ENCODE results near the gene TEP1.
"Not testable (repeated sequence)": the region's sequence is repeated elsewhere in the genome, so short reads cannot be mapped to it uniquely, and the experiment has no call there.

Gene TEP1

GRCh38 chr14:20412876-20413743, at the start of gene TEP1:
Gene TEP1 (minus strand): TSS chr14:20413501. CDS start chr14:20408439, 5,062 bp downstream.
- DNase-seq (ENCODE audit: low read depth) = peak; percentile 51
- H3K4me3 ChIP-seq (ENCODE audit: low read depth, low read length) = peak within 1 kb of the TSS; percentile 78

GRCh38 chr14:20461225-20462141, 48.2 kb upstream of the TEP1 start, which contains the start of gene PIP4P1:
Gene PIP4P1 (minus strand): TSS chr14:20461434. CDS start chr14:20461325, 109 bp downstream.
- DNase-seq (ENCODE audit: low read depth) = peak; percentile 100
- peak within 1 kb of the TSS; percentile 82 for H3K4me3 ChIP-seq (ENCODE audit: low read depth, low read length)

- no peak for DNase-seq (ENCODE audit: low read depth)
- peak overlapping the region; percentile 82 for H3K4me3 ChIP-seq (ENCODE audit: low read depth, low read length)
Measured at GRCh38 chr14:20460458-20461224, 47.3 kb upstream of the TEP1 start.

DNA sequence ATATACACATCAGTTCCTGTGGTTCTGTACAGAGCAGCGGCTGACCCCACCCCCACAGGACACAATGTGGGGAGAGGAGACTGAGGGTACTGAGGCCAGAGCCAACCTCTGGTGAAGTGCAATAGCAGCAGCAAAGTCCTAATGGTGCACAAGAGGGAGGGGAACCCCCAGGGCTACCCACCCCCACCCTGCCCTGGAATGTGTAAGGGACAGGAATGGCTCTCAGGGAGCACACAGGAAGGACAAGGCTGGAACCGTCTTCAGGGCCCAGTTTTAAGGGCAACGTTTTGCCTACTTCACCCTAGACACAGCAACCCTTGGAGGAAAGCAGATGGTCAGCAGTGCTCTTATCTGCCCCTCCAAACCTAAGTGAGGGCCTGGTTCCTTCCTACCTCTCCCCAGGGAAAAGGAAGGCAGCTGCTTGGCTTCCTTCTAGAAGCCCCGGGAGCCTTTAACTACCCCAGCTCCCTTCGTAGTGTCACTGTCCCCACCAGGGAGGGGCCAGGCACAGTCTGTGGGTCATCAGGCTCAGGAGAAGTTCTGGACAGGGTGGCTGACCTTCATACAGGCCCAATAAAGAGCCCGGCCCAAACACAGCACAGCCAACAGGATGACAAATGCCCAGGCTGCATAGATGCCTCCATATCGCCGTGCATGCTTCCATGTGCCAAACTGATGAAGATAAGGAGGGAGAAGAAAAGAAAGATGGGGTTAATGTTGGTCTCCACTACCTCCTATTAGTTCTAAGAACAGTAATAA, 44.9 kb upstream of the TEP1 start:
- no peak for DNase-seq (ENCODE audit: low read depth)
- H3K4me3 ChIP-seq (ENCODE audit: low read depth, low read length) = no peak overlapping the region

- DNase-seq (ENCODE audit: low read depth) = no peak
- H3K4me3 ChIP-seq (ENCODE audit: low read depth, low read length) = no peak overlapping the region
Measured at GRCh38 chr14:20456971-20457370, 43.7 kb upstream of the TEP1 start.

GRCh38 chr14:20455355-20456300, 42.3 kb upstream of the TEP1 start:
- peak overlapping the region; percentile 81 for H3K4me3 ChIP-seq (ENCODE audit: low read depth, low read length)
- DNase-seq (ENCODE audit: low read depth) = peak; percentile 69

DNA sequence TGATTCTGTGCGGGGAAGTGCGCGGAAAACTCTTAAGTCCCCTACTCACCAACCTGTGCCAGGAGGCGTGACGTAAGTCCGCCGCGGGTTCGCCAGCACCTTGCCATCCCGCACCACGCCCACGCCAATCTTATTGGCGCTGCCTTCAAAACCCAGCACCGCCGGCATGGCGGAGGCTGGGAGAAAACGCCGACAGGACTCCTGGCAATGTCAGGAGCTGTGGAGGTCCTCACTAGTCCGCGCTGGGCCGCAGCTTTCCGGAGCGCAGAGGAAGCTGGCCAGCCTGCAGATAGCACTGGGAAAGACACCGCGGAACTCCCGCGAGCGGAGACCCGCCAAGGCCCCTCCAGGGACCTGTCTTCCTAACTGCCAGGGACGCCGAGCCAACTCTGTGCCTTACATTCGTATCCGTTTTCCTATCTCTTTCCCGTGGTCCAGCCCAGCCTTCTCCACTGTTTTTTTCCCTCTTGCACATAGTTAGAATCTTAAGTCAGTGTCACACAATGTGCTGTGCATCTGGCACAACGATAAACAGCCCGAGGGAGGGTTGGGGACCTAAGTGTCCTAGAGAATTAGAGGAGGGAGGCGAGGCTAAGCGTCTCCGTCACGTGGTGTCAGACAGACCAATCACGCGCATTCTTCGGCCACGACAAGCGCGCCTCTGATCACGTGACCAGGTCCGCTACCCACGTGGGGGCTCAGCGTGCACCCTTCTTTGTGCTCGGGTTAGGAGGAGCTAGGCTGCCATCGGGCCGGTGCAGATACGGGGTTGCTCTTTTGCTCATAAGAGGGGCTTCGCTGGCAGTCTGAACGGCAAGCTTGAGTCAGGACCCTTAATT, 41.4 kb upstream of the TEP1 start, which contains the start of the genes APEX1 and OSGEP:
APEX1 (plus strand) TSS at position 711 of the 839 bp plus-strand sequence. CDS start 420 bp downstream, outside the sequence.
OSGEP (minus strand) TSS at position 297 of the 839 bp plus-strand sequence; CDS start at position 168, 129 bp downstream.
- peak; percentile 97 for DNase-seq (ENCODE audit: low read depth)
- peak within 1 kb of the TSS; percentile 81 for H3K4me3 ChIP-seq (ENCODE audit: low read depth, low read length)

DNA sequence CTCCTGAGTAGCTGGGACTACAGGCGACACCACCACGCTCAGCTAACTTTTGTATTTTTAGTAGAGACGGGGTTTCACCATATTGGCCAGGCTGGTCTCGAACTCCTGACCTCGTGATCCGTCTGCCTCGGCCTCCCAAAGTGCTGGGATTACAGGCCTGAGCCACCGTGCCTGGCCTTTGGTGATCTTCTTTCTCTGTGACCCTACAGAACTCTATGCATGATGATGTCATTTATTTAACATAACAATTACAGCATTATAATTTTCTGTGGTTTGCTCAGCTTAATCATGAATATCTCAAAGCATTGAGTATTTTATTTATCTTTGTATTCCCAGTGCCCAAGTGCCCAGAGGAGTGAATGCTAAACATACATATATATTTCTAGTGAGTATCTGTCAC, 39.5 kb upstream of the TEP1 start:
- not testable (repeated sequence) for H3K4me3 ChIP-seq (ENCODE audit: low read depth, low read length); DNase-seq (ENCODE audit: low read depth)

- DNase-seq (ENCODE audit: low read depth) = no peak
- no peak overlapping the region for H3K4me3 ChIP-seq (ENCODE audit: low read depth, low read length)
Measured at GRCh38 chr14:20446889-20447288, 33.6 kb upstream of the TEP1 start.

- H3K4me3 ChIP-seq (ENCODE audit: low read depth, low read length); DNase-seq (ENCODE audit: low read depth): not testable (repeated sequence)
Measured at GRCh38 chr14:20443650-20444049, 30.3 kb upstream of the TEP1 start.

DNA sequence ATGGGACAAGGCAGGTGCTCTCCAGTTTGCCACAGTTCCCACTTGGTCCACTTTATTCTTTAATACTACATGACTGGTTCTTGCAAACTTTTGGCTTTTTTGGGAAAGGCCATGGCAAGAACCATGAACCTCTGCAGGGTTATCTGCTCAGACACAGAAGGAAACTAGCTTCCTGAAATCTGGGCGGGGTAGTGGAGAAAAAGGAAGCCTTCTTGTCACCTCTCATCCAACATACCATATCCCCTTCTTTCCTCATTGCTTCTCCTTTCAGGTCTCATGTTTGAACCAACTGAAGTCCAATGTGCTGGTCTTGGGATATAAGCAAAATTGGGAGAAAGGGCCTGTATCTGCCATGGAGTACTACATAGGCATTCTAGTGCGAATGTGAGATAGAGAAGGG, 28.2 kb upstream of the TEP1 start:
- no peak overlapping the region for H3K4me3 ChIP-seq (ENCODE audit: low read depth, low read length)

DNA sequence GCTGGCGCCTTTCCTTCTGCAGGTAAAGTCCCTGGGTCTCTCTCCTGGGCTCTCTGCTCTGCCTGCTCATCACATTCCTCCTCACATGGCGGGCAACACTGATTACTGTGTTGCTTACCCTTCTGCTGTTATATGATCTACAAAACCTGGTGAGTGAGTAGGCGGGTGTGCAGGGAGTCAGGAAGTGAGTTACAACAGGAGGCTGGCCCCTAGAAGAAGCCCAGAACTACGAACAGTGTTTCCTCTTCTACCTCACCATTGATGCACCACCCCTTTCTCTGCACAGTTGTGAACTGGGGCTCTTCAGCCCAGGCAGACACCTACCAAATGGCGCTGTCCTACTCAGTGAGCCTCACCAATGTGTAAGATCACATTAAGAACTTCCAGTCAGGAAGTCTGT, 27.6 kb upstream of the TEP1 start:
- no peak for DNase-seq (ENCODE audit: low read depth)
- H3K4me3 ChIP-seq (ENCODE audit: low read depth, low read length) = no peak overlapping the region

More for the DNA sequence above, 28.2 kb upstream of the TEP1 start:
- no peak for DNase-seq (ENCODE audit: low read depth)

DNA sequence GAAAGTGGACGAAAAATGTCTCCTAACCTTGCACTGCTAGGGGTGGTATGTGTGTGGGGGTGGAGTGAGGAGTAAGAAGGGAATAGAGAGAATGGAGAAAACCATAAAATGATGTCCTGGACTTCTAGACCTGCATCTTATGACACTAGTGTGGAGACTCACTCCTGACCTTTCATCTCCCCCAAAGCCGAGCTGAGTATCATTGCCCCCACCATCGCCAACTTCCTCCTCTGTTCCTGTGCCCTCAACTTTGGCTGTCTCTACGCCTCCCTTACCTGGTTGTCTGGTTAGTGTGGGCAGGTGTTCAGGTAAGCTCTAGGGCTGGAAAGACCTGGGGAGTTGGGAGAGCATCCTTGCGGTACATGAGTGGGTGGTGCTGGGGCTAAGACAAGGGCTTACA, 27.2 kb upstream of the TEP1 start:
- no peak for DNase-seq (ENCODE audit: low read depth)
- H3K4me3 ChIP-seq (ENCODE audit: low read depth, low read length) = no peak overlapping the region

GRCh38 chr14:20438664-20439063, 25.4 kb upstream of the TEP1 start:
- H3K4me3 ChIP-seq (ENCODE audit: low read depth, low read length) = no peak overlapping the region
- DNase-seq (ENCODE audit: low read depth) = no peak

GRCh38 chr14:20436363-20436755, 23.1 kb upstream of the TEP1 start:
- H3K4me3 ChIP-seq (ENCODE audit: low read depth, low read length) = no peak overlapping the region
- DNase-seq (ENCODE audit: low read depth) = peak; percentile 28

DNA sequence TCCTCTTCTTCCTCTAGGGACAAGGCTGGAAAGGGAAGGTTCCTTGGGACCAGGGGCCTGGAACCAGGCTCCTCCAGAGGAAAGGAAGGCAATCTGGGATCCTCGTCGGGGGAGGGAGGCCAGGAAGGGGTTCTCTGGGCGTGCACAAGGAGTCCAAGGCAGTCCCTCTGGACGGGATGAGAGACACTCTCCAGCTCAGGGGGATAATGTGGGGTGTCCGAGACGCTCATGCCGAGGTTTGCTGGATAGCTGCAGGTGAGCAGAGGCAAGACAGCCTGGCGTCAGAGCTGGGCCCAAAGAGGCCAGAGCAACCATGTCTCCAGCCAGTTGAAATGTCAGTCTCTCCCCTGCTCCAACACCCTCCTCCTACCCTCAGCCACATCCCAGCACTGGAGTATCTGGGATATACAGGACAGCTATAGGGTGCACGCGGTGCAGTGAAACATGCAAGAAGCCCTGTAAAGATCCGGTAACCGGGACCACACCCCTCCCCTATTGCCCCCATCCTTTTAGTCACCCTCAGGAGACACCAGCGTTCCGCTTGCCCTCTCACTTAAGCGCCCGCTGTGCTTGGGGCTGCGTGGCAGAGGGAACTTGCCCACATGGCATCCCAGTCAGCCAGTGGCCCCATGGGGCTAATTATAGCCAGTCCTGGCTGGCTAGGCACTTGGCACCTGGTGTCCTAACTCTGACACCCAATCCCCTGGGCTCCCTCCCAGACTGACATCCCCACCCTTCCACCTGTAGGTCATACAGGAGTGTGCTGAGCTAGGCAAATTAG, 22.5 kb upstream of the TEP1 start, which contains the start of gene KLHL33:
KLHL33 (minus strand) TSS at position 585 of the 781 bp plus-strand sequence; CDS start at position 230, 355 bp downstream.
- no peak for DNase-seq (ENCODE audit: low read depth)
- peak within 1 kb of the TSS; percentile 22 for H3K4me3 ChIP-seq (ENCODE audit: low read depth, low read length)
